ENCODE measurements around the gene PRSS56. TPM values are rescaled to one million over a fixed set of nuclear protein-coding genes. Genes with fewer than 3 reads are reported as not detected.

Gene PRSS56
- total RNA-seq, 1 donor from 2014 or later, result not detected

DNA sequence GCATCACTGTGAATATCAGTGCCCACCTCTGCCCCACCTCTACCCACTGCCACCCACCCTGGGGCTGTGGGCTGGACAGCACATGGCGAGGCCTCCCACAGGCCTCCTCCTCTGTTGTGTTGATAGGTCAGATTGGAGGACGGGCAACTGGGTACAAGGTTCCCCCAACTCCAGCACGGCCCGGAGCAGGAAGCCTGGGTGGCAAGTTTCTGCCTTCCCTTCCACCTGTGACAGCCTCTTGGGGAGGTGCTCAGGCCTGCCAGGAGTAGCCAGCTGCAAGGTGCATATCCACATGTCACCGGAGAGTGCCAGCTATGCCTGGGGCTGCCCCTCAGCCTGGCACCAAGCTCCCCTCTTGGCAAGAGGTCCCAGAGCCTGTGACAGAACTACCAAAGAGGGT lies 25.6 kb upstream of the PRSS56 start:
- Mint-ChIP-seq H3K27me3 (peaks cover 17% of the 10 kb centered on the region), H3K4me1 (no peaks in the 10 kb centered on the region), H3K4me3 (no peak overlapping the region), H3K9me3 (no peaks in the 10 kb centered on the region), H3K27ac (no peak overlapping the region), H3K36me3 (ENCODE audit: low read depth) (no peaks in the 10 kb centered on the region)
- ChIA-PET POLR2A (no interaction called here), CTCF (no interaction called here)
- TF ChIP-seq, protein P1, sequence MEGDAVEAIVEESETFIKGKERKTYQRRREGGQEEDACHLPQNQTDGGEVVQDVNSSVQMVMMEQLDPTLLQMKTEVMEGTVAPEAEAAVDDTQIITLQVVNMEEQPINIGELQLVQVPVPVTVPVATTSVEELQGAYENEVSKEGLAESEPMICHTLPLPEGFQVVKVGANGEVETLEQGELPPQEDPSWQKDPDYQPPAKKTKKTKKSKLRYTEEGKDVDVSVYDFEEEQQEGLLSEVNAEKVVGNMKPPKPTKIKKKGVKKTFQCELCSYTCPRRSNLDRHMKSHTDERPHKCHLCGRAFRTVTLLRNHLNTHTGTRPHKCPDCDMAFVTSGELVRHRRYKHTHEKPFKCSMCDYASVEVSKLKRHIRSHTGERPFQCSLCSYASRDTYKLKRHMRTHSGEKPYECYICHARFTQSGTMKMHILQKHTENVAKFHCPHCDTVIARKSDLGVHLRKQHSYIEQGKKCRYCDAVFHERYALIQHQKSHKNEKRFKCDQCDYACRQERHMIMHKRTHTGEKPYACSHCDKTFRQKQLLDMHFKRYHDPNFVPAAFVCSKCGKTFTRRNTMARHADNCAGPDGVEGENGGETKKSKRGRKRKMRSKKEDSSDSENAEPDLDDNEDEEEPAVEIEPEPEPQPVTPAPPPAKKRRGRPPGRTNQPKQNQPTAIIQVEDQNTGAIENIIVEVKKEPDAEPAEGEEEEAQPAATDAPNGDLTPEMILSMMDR (IDR thresholded peaks at IDR 0.05), result no peak
- ATAC-seq (ENCODE audit: low read depth) (no peak), DNase-seq (no peak)
- intact Hi-C loops (cut with micrococcal nuclease), result no loop called here

DNA sequence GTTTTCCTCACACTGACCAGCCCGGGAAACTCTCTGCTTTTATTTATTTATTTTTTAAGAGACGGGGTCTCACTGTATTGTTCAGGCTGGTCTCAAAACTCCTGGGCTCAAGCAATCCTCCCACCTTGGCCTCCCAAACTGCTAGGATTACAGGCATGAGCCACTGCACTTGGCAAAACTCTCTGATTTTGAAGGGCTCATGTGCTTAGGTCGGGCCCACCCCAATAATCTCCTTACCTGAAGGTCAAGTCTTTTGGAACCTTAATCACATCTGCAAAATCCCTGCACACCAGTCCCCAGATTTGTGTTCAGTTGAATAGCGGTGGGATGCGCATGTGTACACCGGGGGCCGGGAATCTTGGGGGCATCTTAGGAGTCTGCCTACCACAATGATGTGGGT lies 24.9 kb upstream of the PRSS56 start:
- Mint-ChIP-seq H3K27me3 (peaks cover 12% of the 10 kb centered on the region), H3K36me3 (ENCODE audit: low read depth) (no peaks in the 10 kb centered on the region), H3K4me1 (no peaks in the 10 kb centered on the region), H3K4me3 (no peak overlapping the region), H3K27ac (no peak overlapping the region), H3K9me3 (no peaks in the 10 kb centered on the region)
- ChIA-PET CTCF (no interaction called here), POLR2A (no interaction called here)
- intact Hi-C loops (cut with micrococcal nuclease), result no loop called here
- TF ChIP-seq, protein P1 (IDR thresholded peaks at IDR 0.05), result no peak
- ATAC-seq (ENCODE audit: low read depth) (no peak), DNase-seq (no peak)

DNA sequence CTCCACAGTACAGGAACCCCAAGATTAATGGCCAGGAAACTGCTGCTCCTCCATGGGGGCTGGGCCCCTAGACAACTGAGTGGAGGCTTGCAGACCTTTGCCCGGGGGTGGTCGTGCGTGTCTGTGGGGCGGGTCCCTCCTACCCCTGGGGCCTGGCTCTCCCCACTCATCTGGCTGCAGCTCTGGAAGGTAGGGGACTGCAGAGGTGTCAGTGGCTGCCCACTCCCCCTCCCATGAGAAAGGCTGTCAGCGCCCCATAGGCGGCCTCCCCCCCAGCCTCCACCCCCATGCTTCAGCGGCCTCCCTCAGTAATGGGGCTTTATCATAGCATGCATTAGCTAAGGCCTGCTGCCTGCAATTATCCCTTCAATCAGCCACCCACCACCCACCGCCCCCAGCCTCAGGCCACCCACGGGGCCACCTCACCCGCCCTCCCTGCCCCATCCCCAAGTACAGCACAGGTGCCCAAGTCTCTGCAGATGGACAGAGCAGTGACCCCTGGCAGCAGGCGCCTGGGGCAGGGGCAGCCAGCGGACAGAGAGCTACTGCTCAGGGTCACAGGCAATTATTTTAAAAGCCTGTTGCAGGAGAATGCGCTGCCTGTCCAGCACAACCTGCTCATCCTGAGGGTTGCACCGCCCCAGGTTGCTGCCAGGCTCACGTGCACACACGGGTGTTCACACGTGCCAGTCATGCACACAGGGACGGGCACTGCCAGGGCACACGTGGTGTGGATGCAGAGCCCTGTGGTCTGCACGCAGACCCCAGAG lies 23.5 kb upstream of the PRSS56 start:
- Mint-ChIP-seq H3K36me3 (ENCODE audit: low read depth) (no peaks in the 10 kb centered on the region), H3K4me3 (no peak overlapping the region), H3K4me1 (no peaks in the 10 kb centered on the region), H3K27me3 (peaks cover 19% of the 10 kb centered on the region), H3K27ac (no peak overlapping the region), H3K9me3 (no peaks in the 10 kb centered on the region)
- ChIA-PET CTCF (no interaction called here), POLR2A (no interaction called here)
- no peak for DNase-seq
- no peak for ATAC-seq (ENCODE audit: low read depth)
- TF ChIP-seq, protein P1 (IDR thresholded peaks at IDR 0.05), result no peak
- intact Hi-C loops (cut with micrococcal nuclease), result no loop called here

DNA sequence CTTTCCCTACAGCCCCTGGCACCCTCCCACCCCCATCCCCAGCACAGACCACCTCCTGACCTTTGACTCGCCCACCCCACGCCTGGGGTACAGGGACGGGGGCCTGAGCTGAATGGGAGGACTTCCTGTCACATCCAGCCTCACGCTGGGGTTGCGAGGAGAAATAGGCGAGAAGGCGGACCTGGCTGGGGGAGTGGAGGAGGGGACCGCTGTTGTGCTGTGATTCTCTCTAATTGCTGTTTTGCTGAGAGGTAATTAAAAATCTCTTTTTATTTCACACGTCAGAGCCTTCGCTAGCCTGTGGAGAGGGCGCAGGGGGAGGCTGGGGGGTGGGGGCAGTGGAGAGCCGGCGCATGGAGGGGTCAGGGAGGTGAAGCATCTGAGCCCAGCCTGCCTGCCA lies 22.8 kb upstream of the PRSS56 start:
- H3K9me3 Mint-ChIP-seq, result no peaks in the 10 kb centered on the region
- peaks cover under 1% of the 10 kb centered on the region for H3K4me1 Mint-ChIP-seq
- intact Hi-C loops (cut with micrococcal nuclease), result no loop called here
- DNase-seq, result no peak
- CTCF ChIA-PET, result no interaction called here
- H3K27ac Mint-ChIP-seq, result no peak overlapping the region
- no peak for ATAC-seq (ENCODE audit: low read depth)
- POLR2A ChIA-PET, result no interaction called here
- no peak overlapping the region for H3K4me3 Mint-ChIP-seq
- no peaks in the 10 kb centered on the region for H3K36me3 Mint-ChIP-seq (ENCODE audit: low read depth)
- TF ChIP-seq, protein P1 (IDR thresholded peaks at IDR 0.05), result no peak
- peaks cover 23% of the 10 kb centered on the region for H3K27me3 Mint-ChIP-seq

DNA sequence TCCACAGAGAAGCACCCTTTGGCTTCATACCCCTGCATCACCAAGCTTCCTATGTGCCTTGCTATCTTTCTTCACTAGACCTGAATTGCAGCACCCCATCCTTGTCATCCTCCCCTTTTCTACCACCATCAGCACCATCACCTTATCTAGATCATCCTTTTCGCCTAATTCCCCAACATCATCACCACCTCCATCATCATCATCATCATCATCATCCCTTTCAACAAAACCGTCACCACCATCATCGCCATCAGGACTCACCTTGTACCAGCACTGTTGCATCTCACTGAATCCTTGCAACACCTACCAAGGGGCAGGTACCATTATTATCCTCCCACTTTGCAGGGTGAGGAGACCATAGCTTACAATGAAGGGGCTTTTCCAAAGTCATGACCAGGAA lies 21.7 kb upstream of the PRSS56 start:
- intact Hi-C loops (cut with micrococcal nuclease), result no loop called here
- Mint-ChIP-seq H3K36me3 (ENCODE audit: low read depth) (no peaks in the 10 kb centered on the region), H3K4me1 (peaks cover 4% of the 10 kb centered on the region), H3K27ac (no peak overlapping the region), H3K9me3 (no peaks in the 10 kb centered on the region), H3K4me3 (no peak overlapping the region), H3K27me3 (peaks cover 27% of the 10 kb centered on the region)
- ATAC-seq (ENCODE audit: low read depth), result no peak
- TF ChIP-seq, protein P1 (IDR thresholded peaks at IDR 0.05), result no peak
- DNase-seq, result no peak
- CTCF ChIA-PET, result no interaction called here
- POLR2A ChIA-PET, result no interaction called here
